Measurements from ENCODE around the gene IFNAR1. TPM values are rescaled to one million over a fixed set of nuclear protein-coding genes. Genes with fewer than 3 reads are reported as not detected.
A peak's percentile ranks its signal among the peaks of the same experiment; 100 is the strongest.

The IFNAR1 gene
- total and polyA plus RNA-seq, 2 donors (not counting 1 experiment from before 2014, with no cell fraction given), result 14.8 to 55.7 TPM

- H3K4me1 Mint-ChIP-seq, result peaks cover 78% of the 10 kb centered on the region
- H3K9me3 ChIP-seq (ENCODE audit: control extremely low read depth in 1 of 3, control insufficient read depth in 2 of 3, insufficient read depth in 1 of 3, low read length in 2 of 3), result peaks cover 3 to 11% (median 10%) of the 10 kb centered on the region in 3 donors
- ATAC-seq (ENCODE audit: low read depth) (no peak), DNase-seq (no peak)
- peaks cover 0 to 28% of the 10 kb centered on the region in 2 experiments for H3K36me3 ChIP-seq (replicated peaks in 1 of 2; ENCODE audit: control extremely low read depth in 1 of 2, control insufficient read depth in 1 of 2, extremely low read depth in 1 of 2, insufficient read depth in 2 of 2, low read length in 1 of 2)
- intact Hi-C loops (cut with micrococcal nuclease), result no loop called here
- peak overlapping the region; percentile 57 to 79 for H3K27ac ChIP-seq (ENCODE audit: low read length in 2 of 2)
- H3K4me2 ChIP-seq (replicated peaks; ENCODE audit: low read depth, low read length, poor library complexity, severe bottlenecking), result peak overlapping the region; percentile 57
- peaks cover 100% of the 10 kb centered on the region for H3K79me2 ChIP-seq (ENCODE audit: control insufficient read depth, insufficient read depth, low read length)
- no peaks in the 10 kb centered on the region for H3K27me3 ChIP-seq (replicated peaks in 1 of 4; ENCODE audit: control extremely low read depth in 1 of 4, control insufficient read depth in 3 of 4, insufficient read depth in 4 of 4, low read length in 3 of 4)
- ChIA-PET CTCF (interaction anchor here (0.8 to 4.3 kb wide), 5 partner anchors 31 to 133 kb away, joined by 3 to 28 read pairs (median 5); no protein-coding TSS in a partner anchor), POLR2A (interaction anchor here (0.5 to 0.6 kb wide), 3 partner anchors 29 to 97 kb away, joined by 3 to 6 read pairs (median 3); no protein-coding TSS in a partner anchor)
- H3K9me3 Mint-ChIP-seq (ENCODE audit: insufficient read depth), result no peaks in the 10 kb centered on the region
- H2AFZ ChIP-seq (ENCODE audit: insufficient read depth, low read depth, low read length, poor library complexity, severe bottlenecking), result no peak overlapping the region
- peaks cover 72 to 84% of the 10 kb centered on the region in 2 donors for H3K4me1 ChIP-seq (ENCODE audit: control insufficient read depth in 2 of 2, insufficient read depth in 2 of 2, low read length in 2 of 2)
- no peak overlapping the region for H3K4me3 ChIP-seq (ENCODE audit: control extremely low read depth in 1 of 5, extremely low read depth in 1 of 5, insufficient read depth in 1 of 5, low read depth in 2 of 5, low read length in 4 of 5)
- no peak overlapping the region for H3K9ac ChIP-seq (ENCODE audit: low read length)
- H3K27me3 Mint-ChIP-seq, result no peaks in the 10 kb centered on the region
- peaks cover 15% of the 10 kb centered on the region for H4K20me1 ChIP-seq (ENCODE audit: control insufficient read depth, insufficient read depth, low read length, poor library complexity, severe bottlenecking)
- TF ChIP-seq EZH2 (IDR thresholded peaks at IDR 0.05; ENCODE audit: borderline replicate concordance, insufficient read depth, low read depth, low read length, poor library complexity, severe bottlenecking), result no peak
- no peak for TF ChIP-seq CTCF (IDR thresholded peaks at IDR 0.05)
- peak overlapping the region; percentile 48 for H3K4me3 Mint-ChIP-seq
- 96% methylated on average over 2 of the region's 3 CpGs for WGBS (ENCODE audit: insufficient coverage)
- peak overlapping the region; percentile 67 for H3K27ac Mint-ChIP-seq
These were observed 6.0 kb downstream of the IFNAR1 start for GRCh38 chr21:33330726-33331125.

- ChIA-PET CTCF (interaction anchor here (1.0 to 4.3 kb wide), 8 partner anchors 11 to 135 kb away, joined by 3 to 28 read pairs (median 4); no protein-coding TSS in a partner anchor), POLR2A (interaction anchor here (1.0 to 1.2 kb wide), 2 partner anchors 32 to 70 kb away, joined by 3 to 5 read pairs; no protein-coding TSS in a partner anchor)
- H3K9me3 ChIP-seq (ENCODE audit: control extremely low read depth in 1 of 3, control insufficient read depth in 2 of 3, insufficient read depth in 1 of 3, low read length in 2 of 3), result peaks cover 3 to 11% (median 10%) of the 10 kb centered on the region in 3 donors
- intact Hi-C loops (cut with micrococcal nuclease), result loop anchor here (2.0 kb wide), 1 partner anchor 15 kb away; no protein-coding TSS in a partner anchor
- H3K27me3 Mint-ChIP-seq, result no peaks in the 10 kb centered on the region
- no peaks in the 10 kb centered on the region for H3K27me3 ChIP-seq (replicated peaks in 1 of 4; ENCODE audit: control extremely low read depth in 1 of 4, control insufficient read depth in 3 of 4, insufficient read depth in 4 of 4, low read length in 3 of 4)
- peak overlapping the region; percentile 67 for H3K27ac Mint-ChIP-seq
- H2AFZ ChIP-seq (ENCODE audit: insufficient read depth, low read depth, low read length, poor library complexity, severe bottlenecking), result no peak overlapping the region
- peaks cover 58 to 71% of the 10 kb centered on the region in 2 donors for H3K4me1 ChIP-seq (ENCODE audit: control insufficient read depth in 2 of 2, insufficient read depth in 2 of 2, low read length in 2 of 2)
- peak overlapping the region; percentile 45 for H3K9ac ChIP-seq (ENCODE audit: low read length)
- peaks cover 0 to 36% of the 10 kb centered on the region in 2 experiments for H3K36me3 ChIP-seq (replicated peaks in 1 of 2; ENCODE audit: control extremely low read depth in 1 of 2, control insufficient read depth in 1 of 2, extremely low read depth in 1 of 2, insufficient read depth in 2 of 2, low read length in 1 of 2)
- peaks cover 95% of the 10 kb centered on the region for H3K79me2 ChIP-seq (ENCODE audit: control insufficient read depth, insufficient read depth, low read length)
- TF ChIP-seq EZH2 (IDR thresholded peaks at IDR 0.05; ENCODE audit: borderline replicate concordance, insufficient read depth, low read depth, low read length, poor library complexity, severe bottlenecking) (no peak), CTCF (IDR thresholded peaks at IDR 0.05) (no peak)
- H3K4me2 ChIP-seq (replicated peaks; ENCODE audit: low read depth, low read length, poor library complexity, severe bottlenecking), result peak overlapping the region; percentile 57
- H3K4me3 Mint-ChIP-seq, result peak overlapping the region; percentile 59
- peak; percentile 77 for ATAC-seq (ENCODE audit: low read depth)
- WGBS (ENCODE audit: insufficient coverage), result no CpG with 5 or more reads among the region's 1 CpG
- peak overlapping the region; percentile 57 to 79 for H3K27ac ChIP-seq (ENCODE audit: low read length in 2 of 2)
- no peaks in the 10 kb centered on the region for H3K9me3 Mint-ChIP-seq (ENCODE audit: insufficient read depth)
- H3K4me3 ChIP-seq (ENCODE audit: control extremely low read depth in 1 of 5, extremely low read depth in 1 of 5, insufficient read depth in 1 of 5, low read depth in 2 of 5, low read length in 4 of 5), result peak overlapping the region in 2 of 5 experiments; percentile 19 to 37
- peak; percentile 60 for DNase-seq
- H3K4me1 Mint-ChIP-seq, result peaks cover 70% of the 10 kb centered on the region
- H4K20me1 ChIP-seq (ENCODE audit: control insufficient read depth, insufficient read depth, low read length, poor library complexity, severe bottlenecking), result peaks cover 9% of the 10 kb centered on the region
These were observed 7.4 kb downstream of the IFNAR1 start for GRCh38 chr21:33332143-33332542.
